ENCODE data around the gene MTMR3.

DNA sequence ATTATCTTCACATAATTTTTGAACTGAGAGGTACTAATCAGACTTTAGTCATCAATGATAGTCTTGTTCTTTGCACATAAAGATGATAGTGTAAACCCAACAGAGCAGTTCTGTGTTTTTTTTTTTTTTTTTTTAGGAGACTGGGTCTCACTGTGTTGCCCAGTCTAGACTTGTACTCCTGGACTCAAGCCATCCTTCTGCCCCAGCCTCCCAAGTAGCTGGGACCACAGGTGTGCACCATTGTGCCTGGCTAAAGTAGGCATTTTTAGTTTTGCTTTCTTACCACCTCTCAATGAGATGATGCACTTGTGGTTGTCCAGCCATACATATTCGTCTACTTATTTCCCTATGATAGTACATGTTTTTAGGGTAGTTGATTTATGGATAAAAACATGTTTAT lies 50.6 kb downstream of the MTMR3 start:
- no peak for TF ChIP-seq EZH2phosphoT487 (IDR thresholded peaks at IDR 0.05; ENCODE audit: low read length)
- TF ChIP-seq CTCF (IDR thresholded peaks at IDR 0.05; ENCODE audit: low read length): no peak
- no peak for TF ChIP-seq EZH2 (optimal IDR thresholded peaks at IDR 0.05; ENCODE audit: low read depth, low read length)

Measured in MM.1S (cell line).